HG03108 (cell line): ENCODE measurements around the gene SLC15A5.

Source experiments
- ATAC-seq: cut with Tn5 transposase; IDR thresholded peaks from one replicate; pipeline ENCODE4 v1.9.1; 2021; ENCODE audit warnings: moderate library complexity; ENCODE audit not compliant: unreplicated experiment

The SLC15A5 gene

GRCh38 chr12:16261944-16262475 lies 15.5 kb downstream of the SLC15A5 start:
- no peak for ATAC-seq

- ATAC-seq = no peak
Measured at GRCh38 chr12:16260206-16260605, 17.3 kb downstream of the SLC15A5 start.

DNA sequence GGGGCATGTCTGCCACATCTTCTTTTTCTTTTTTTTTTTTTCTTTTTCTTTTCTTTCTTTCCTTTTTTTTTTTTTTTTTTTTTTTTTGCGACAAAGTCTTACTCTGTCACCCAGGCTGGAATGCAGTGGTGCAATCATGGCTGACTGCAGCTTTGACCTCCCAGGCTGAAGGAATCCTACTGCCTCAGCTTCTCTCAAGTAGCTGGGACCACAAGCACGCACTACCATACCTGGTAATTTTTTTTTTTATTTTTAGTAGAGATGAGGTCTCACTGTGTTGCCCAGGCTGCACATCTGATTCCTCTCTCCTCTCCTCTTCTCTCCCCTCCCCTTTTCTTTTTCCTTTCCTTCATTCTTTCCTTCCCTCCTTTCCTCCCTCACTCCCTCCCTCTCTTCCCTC lies 18.5 kb downstream of the SLC15A5 start:
- no peak for ATAC-seq

- no peak for ATAC-seq
Measured at GRCh38 chr12:16246264-16246663, 31.2 kb downstream of the SLC15A5 start.

DNA sequence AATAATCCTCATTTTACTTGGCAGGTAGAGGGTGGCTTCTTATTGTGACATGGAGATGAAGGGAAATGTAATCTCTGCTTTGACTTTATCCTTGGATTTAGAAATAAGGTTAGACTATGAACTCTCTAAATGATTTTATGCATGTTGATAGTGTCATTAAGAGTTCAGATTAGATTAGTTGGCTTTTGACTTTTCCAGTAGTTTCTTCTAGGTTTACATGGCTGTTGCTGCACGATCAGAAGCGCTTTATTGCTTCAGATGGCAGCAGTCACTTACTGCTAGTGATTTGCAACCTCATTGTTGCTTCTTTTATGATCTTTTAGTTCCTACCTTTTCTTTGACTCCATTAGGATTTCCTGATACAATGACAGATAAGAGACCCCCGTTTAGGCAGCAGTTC lies 32.3 kb downstream of the SLC15A5 start:
- ATAC-seq = no peak

DNA sequence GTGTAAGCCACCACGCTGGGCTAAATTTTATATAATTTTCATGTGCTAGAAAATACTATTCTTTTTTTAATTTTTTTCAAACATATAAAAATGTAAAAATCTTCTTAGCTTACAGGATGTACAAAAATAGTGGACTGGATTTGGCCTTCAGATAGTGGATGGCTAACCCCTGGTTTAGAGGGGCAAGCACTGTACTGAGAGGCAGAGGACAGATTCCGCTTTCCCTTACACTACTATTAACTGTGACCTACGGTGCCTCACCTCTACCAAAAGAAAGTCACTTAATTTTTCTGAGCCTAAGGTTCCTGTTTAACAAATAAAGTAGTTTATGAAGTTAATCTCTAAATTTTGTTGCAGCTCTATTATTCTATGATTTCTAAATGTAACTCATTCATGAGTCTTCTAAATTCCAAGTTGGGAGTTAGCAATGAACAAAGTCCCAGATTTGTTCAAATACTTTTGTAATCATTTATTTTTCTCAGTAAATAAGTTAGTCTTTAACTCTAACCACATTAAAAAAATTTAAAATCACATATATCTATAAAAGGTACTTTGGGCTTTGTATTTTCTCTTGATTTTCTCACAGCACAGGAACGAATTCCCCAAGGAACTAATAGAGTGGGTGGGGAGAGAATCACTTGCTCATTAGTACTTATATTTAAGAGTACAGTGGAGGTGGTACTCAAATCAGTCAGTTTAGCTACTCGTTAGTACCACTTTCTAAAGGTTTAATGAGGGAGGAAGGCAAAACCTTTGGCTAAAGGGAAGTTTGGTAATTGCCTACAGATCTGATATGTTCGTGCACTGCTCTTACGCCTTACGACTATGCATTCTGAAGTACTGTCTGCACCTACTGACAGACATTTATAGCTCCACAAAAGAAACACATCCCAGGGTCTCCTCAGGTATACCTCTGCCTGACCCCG lies 33.7 kb downstream of the SLC15A5 start:
- ATAC-seq = no peak

GRCh38 chr12:16241346-16241745 lies 36.1 kb downstream of the SLC15A5 start:
- ATAC-seq = no peak

- ATAC-seq = no peak
Measured at GRCh38 chr12:16238661-16239060, 38.8 kb downstream of the SLC15A5 start.

DNA sequence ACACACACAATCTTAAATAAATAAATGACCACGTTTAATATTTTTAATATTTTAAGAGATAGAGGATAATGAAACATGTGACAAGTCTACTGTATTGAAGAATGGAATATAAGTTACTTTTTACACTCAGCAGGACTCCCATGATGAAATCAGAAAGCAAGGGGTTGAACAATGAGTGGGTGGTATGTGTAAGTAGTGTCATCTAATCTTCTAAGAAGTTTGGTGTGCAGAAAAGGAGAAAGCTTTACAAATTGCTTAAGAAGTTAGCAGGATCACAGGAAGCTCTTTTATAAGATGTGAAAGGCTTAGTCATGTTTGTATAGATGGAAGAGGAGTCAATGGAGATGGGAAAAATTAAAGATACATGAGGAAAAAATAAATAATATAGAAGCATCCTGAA lies 47.8 kb downstream of the SLC15A5 start:
- ATAC-seq = no peak

DNA sequence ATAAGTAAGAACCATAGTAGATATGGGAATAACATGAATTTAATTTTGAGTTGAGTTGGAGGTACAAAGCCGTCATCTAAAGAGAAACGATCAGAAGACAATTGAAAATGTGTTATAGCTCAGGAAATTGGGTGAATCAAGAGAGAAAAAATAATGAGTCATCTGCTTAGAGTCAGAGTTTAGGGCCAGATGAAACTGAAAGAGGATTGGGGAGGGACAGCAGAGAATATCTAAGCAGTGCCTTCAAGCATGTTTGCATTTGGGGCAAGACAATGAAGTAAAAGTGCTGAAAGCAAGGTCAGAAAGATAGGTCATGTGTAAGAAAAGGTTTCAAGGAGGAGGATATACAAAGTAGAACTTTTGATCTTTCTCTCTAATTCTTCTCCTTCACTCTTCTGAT lies 49.4 kb downstream of the SLC15A5 start:
- no peak for ATAC-seq

DNA sequence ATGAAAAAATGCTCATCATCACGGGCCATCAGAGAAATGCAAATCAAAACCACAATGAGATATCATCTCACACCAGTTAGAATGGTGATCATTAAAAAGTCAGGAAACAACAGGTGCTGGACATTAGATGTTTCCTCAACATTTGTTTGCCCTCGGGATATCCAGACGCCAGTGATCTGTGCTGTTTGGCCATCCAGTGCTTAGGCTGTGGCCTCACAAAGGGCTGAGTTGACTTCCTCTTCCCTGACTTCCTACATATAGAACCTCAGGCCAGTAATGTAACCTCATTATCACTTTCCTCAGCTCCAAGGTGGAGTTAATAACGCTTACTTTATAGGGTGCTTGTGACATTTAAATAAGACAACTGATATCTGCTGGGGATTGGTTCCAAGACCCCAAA lies 51.8 kb downstream of the SLC15A5 start:
- ATAC-seq = no peak

DNA sequence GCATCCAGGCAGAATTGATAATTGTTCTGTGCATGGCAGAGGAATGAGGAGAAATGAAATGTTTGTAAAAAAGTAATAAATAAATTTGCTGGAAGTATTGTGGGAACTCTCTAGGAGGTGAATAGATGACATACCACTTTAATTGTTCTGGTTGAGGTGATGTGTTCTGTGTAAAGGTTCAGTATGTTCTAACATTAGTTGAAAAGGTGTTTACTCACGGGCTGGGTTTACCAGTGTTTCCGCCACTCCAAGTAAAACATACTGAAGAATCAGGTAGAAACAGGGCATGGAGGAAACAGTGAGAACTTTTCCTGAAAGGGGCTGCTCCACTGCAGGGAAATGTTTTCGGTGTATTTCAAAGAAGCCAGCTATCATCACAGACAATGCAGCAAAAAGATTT lies 53.3 kb downstream of the SLC15A5 start:
- ATAC-seq = no peak

DNA sequence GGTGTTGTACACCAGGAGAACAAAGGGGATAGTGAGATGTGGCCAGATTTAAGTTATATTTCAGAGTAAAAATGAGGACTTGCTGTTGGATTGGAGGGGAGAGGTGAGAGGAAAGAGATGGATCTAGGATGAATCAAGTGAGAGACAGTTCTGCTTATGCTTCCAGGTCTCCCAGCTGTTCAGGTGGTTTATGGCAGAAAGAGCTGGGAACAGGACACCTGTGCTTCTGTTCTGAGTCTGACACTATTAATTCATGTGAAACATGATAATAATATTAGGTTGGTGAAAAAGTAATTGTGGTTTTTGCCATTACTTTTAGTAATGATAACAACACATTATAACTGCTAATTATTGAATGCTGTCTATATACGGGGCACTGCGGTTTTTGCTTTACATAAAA lies 55.7 kb downstream of the SLC15A5 start:
- ATAC-seq = no peak

DNA sequence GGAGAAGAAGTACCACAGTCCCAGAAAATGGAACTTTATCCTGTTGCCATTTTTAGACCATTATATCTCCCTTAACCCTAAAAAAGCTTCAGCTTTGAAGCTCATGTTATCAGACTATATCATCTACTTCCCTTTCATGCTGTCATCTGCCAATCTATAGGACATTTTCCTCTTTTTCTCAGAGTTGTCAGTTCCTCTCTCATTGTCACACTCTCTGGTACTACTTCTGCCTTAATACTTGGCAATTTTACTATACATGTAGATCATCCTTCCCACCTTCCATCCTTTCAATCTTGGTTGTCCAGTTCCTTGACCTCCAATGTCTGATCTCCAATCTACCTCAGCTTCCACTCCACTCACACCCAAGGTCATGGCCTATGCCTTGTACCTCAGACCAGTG lies 57.4 kb downstream of the SLC15A5 start:
- no peak for ATAC-seq

GRCh38 chr12:16218934-16219751 lies 58.3 kb downstream of the SLC15A5 start:
- no peak for ATAC-seq

GRCh38 chr12:16218234-16218633 lies 59.3 kb downstream of the SLC15A5 start:
- ATAC-seq = no peak

GRCh38 chr12:16211731-16212130 lies 65.8 kb downstream of the SLC15A5 start:
- ATAC-seq = no peak

GRCh38 chr12:16198884-16199283 lies 78.6 kb downstream of the SLC15A5 start:
- peak; percentile 81 for ATAC-seq

GRCh38 chr12:16197600-16197999 lies 79.9 kb downstream of the SLC15A5 start:
- ATAC-seq = no peak

- no peak for ATAC-seq
Measured at GRCh38 chr12:16189849-16190248, 87.6 kb downstream of the SLC15A5 start.

- no peak for ATAC-seq
Measured at GRCh38 chr12:16187660-16188059, 89.8 kb downstream of the SLC15A5 start.

DNA sequence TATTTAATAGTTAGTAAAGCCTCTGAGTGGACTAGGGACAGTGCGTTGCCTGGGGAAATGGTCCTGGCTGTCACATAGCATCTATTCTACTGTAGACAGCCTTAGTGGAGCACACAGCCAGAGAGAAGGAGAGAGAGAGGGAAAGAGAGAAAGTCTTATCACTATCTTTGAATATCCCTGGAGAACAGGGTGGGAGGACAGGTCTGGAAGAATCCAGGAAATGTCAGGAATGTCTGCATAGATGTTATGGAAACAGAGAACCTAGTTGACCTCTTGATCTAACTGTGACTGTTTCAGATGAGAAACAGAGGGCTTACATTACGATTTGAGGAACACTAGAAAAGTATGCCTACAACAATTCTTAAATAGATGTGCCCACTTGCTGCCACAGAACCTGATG lies 92.8 kb downstream of the SLC15A5 start:
- ATAC-seq = no peak
